ENCODE measurements around the gene DIPK1A. TPM values are rescaled to one million over a fixed set of nuclear protein-coding genes. Genes with fewer than 3 reads are reported as not detected.
A peak's percentile ranks its signal among the peaks of the same experiment; 100 is the strongest.

DIPK1A gene
- total RNA-seq, 1 experiment from 2014 or later: 3.8 TPM

- H3K23me2 ChIP-seq (ENCODE audit: insufficient read length, low read depth, low read length, poor library complexity, severe bottlenecking): peaks cover 5% of the 10 kb centered on the region
- no peak overlapping the region for H2AFZ ChIP-seq (ENCODE audit: low read length)
- H4K20me1 ChIP-seq (ENCODE audit: control insufficient read depth, insufficient read depth, insufficient read length): no peaks in the 10 kb centered on the region
- peaks cover 34 to 40% of the 10 kb centered on the region in 2 experiments for H3K4me1 Mint-ChIP-seq
- peak overlapping the region; percentile 5 for H3K56ac ChIP-seq (ENCODE audit: insufficient read length, low read depth, low read length)
- no peak overlapping the region for H2AK5ac ChIP-seq (ENCODE audit: insufficient read length, low read length)
- peak overlapping the region; percentile 92 for H3K23ac ChIP-seq (ENCODE audit: insufficient read length, low read depth, low read length)
- peak overlapping the region; percentile 89 for H3K14ac ChIP-seq (ENCODE audit: insufficient read depth, low read length)
- H2BK15ac ChIP-seq (ENCODE audit: low read depth, low read length): no peak overlapping the region
- peaks cover 7% of the 10 kb centered on the region for H3K79me1 ChIP-seq (ENCODE audit: insufficient read depth, low read depth, low read length, poor library complexity, severe bottlenecking)
- H2BK120ac ChIP-seq (ENCODE audit: low read depth, low read length, poor library complexity, severe bottlenecking): peak overlapping the region; percentile 12
- peaks cover 56 to 58% (median 58%) of the 10 kb centered on the region in 3 experiments for H3K36me3 Mint-ChIP-seq (ENCODE audit: insufficient read depth in 1 of 3, low read depth in 3 of 3)
- no peak for DNase-seq
- TF ChIP-seq CTCF (conservative IDR thresholded peaks at IDR 0.05): no peak
- H3K79me2 ChIP-seq (ENCODE audit: insufficient read depth, low read length): peaks cover 36% of the 10 kb centered on the region
- H3K9me3 ChIP-seq (ENCODE audit: control insufficient read depth, low read depth, low read length): no peaks in the 10 kb centered on the region
- peak overlapping the region; percentile 3 for H4K91ac ChIP-seq (ENCODE audit: insufficient read length, low read depth, low read length)
- H3K27ac Mint-ChIP-seq: peak overlapping the region; percentile 99 to 100 (median 99)
- H3K4me2 ChIP-seq (ENCODE audit: insufficient read depth, insufficient read length, low read length): peak overlapping the region; percentile 98
- peak overlapping the region; percentile 99 to 100 for H3K4me3 Mint-ChIP-seq
- peak overlapping the region; percentile 1 for H3K27ac ChIP-seq (ENCODE audit: insufficient read length, low read depth, low read length)
- peak overlapping the region; percentile 49 for H2BK5ac ChIP-seq (ENCODE audit: insufficient read length, low read length)
- H4K8ac ChIP-seq (replicated peaks; ENCODE audit: insufficient read length, low read depth, low read length): no peak overlapping the region
- H3K18ac ChIP-seq (ENCODE audit: insufficient read length, low read depth, low read length): peak overlapping the region; percentile 88
- no peak overlapping the region for H2BK12ac ChIP-seq (ENCODE audit: insufficient read length, low read depth, low read length)
- H3K27me3 Mint-ChIP-seq (ENCODE audit: low read depth): no peaks in the 10 kb centered on the region
- peak overlapping the region; percentile 100 for H3K9ac ChIP-seq (ENCODE audit: extremely low read depth, insufficient read length, low read length)
- H3K9me3 Mint-ChIP-seq: peaks cover 3 to 4% of the 10 kb centered on the region in 2 experiments; a peak in 3 of 5 replicates
- H3K4ac ChIP-seq (ENCODE audit: low read depth, low read length): peak overlapping the region; percentile 11; the same call in 1 of the 2 replicates
- H4K5ac ChIP-seq (ENCODE audit: insufficient read length, low read depth, low read length): peak overlapping the region; percentile 86
- no peak overlapping the region for H3T11ph ChIP-seq (ENCODE audit: low read length)
- no CpG with 5 or more reads among the region's 19 CpGs for WGBS (ENCODE audit: extremely low coverage, insufficient read length, low lambda C conversion rate)
- H3K4me1 ChIP-seq (ENCODE audit: insufficient read depth, low read length): no peaks in the 10 kb centered on the region; the same call in 1 of the 2 replicates
- no peak overlapping the region for H2BK20ac ChIP-seq (ENCODE audit: low read depth, low read length, poor library complexity, severe bottlenecking)
- H3K27me3 ChIP-seq (ENCODE audit: insufficient read depth, low read length): no peaks in the 10 kb centered on the region
Observed at GRCh38 chr1:92832537-92833114, 128.6 kb downstream of the DIPK1A start.

Data from H9 (cell line).